ENCODE measurements around the gene RASGRF2. TPM values are rescaled to one million over a fixed set of nuclear protein-coding genes. Genes with fewer than 3 reads are reported as not detected.

Gene RASGRF2
- total and polyA plus RNA-seq, 11 donors = 3.6 to 16.6 (median 6.3) TPM

- peak overlapping the region in 8 of 12 donors; percentile 45 to 80 (median 54) for H3K27ac ChIP-seq
- H3K27me3 ChIP-seq = peaks cover 0 to 9% (median 0%) of the 10 kb centered on the region in 9 donors
- peaks cover 0 to 23% (median 8%) of the 10 kb centered on the region in 12 donors for H3K4me1 ChIP-seq
- no peak overlapping the region for H3K4me3 ChIP-seq
- TF ChIP-seq POLR2A (IDR thresholded peaks at IDR 0.05) (no peak), CTCF (IDR thresholded peaks at IDR 0.05) (no peak)
- intact Hi-C loops (cut with DNase I) = loop anchor here in 4 of 10 donors (1.0 to 10.0 kb wide), 6 partner anchors 9 to 217 kb away; no protein-coding TSS in a partner anchor
- no peaks in the 10 kb centered on the region for H3K9me3 ChIP-seq
- no peaks in the 10 kb centered on the region for H3K36me3 ChIP-seq
- WGBS, 4 donors = 36 to 60% (median 42%) methylated on average over 2 of the region's 2 CpGs
- ATAC-seq (peak in 3 of 4 donors; percentile 57 to 67 (median 58)), DNase-seq (peak in 1 of 5 donors; percentile 32)
Measured at GRCh38 chr5:80967500-80968181, 7.5 kb downstream of the RASGRF2 start.

GRCh38 chr5:80973027-80973426, 12.9 kb downstream of the RASGRF2 start:
- H3K27me3 ChIP-seq = no peaks in the 10 kb centered on the region
- 70 to 82% (median 77%) methylated on average over 4 of the region's 4 CpGs for WGBS, 4 donors
- no peak overlapping the region for H3K4me3 ChIP-seq
- no peaks in the 10 kb centered on the region for H3K9me3 ChIP-seq
- no peak for TF ChIP-seq CTCF (IDR thresholded peaks at IDR 0.05)
- TF ChIP-seq POLR2A (IDR thresholded peaks at IDR 0.05) = no peak
- H3K36me3 ChIP-seq = no peaks in the 10 kb centered on the region
- no peak for ATAC-seq
- peaks cover 0 to 42% (median 10%) of the 10 kb centered on the region in 12 donors for H3K4me1 ChIP-seq
- intact Hi-C loops (cut with DNase I) = no loop called here
- H3K27ac ChIP-seq = no peak overlapping the region
- DNase-seq = no peak

- intact Hi-C loops (cut with DNase I) = no loop called here
- peak in 2 of 4 donors; percentile 28 to 31 for ATAC-seq
- DNase-seq = no peak
- 31 to 49% (median 41%) methylated on average over 5 of the region's 5 CpGs for WGBS, 4 donors
- Histone ChIP-seq H3K27me3 (no peaks in the 10 kb centered on the region), H3K4me3 (peak overlapping the region in 1 of 12 donors; percentile 12), H3K4me1 (peaks cover 0 to 48% (median 10%) of the 10 kb centered on the region in 12 donors), H3K27ac (peak overlapping the region; percentile 11 to 83 (median 66)), H3K9me3 (no peaks in the 10 kb centered on the region), H3K36me3 (no peaks in the 10 kb centered on the region)
- no peak for TF ChIP-seq CTCF (IDR thresholded peaks at IDR 0.05)
- TF ChIP-seq POLR2A (IDR thresholded peaks at IDR 0.05) = no peak
Measured at GRCh38 chr5:80975065-80975464, 14.9 kb downstream of the RASGRF2 start.

GRCh38 chr5:80976985-80977384, 16.8 kb downstream of the RASGRF2 start:
- Histone ChIP-seq H3K27ac (peak overlapping the region in 11 of 12 donors; percentile 28 to 83 (median 73)), H3K9me3 (no peaks in the 10 kb centered on the region), H3K27me3 (no peaks in the 10 kb centered on the region), H3K4me1 (peaks cover 0 to 51% (median 10%) of the 10 kb centered on the region in 12 donors), H3K4me3 (no peak overlapping the region), H3K36me3 (no peaks in the 10 kb centered on the region)
- peak in 3 of 4 donors; percentile 31 to 88 (median 58) for ATAC-seq
- TF ChIP-seq POLR2A (IDR thresholded peaks at IDR 0.05) (no peak), CTCF (IDR thresholded peaks at IDR 0.05) (no peak)
- peak in 1 of 5 donors; percentile 18 for DNase-seq
- 61 to 74% (median 65%) methylated on average over 4 of the region's 4 CpGs for WGBS, 4 donors
- intact Hi-C loops (cut with DNase I) = loop anchor here in 1 of 10 donors (1.0 kb wide), 1 partner anchor 9 kb away; no protein-coding TSS in a partner anchor
